GM19099 (cell line): Measurements from ENCODE around the gene CFTR.

Source experiments
- POLR2A ChIP-seq: IDR thresholded peaks from 3 replicates; pipeline ENCODE4 v1.6.1; 2011; ENCODE audit warnings: low read depth; ENCODE audit not compliant: insufficient read length; ENCODE audit errors: extremely low read depth

Gene CFTR

GRCh38 chr7:117679120-117679519 is 199.3 kb downstream of the CFTR start:
- TF ChIP-seq POLR2A, result no peak

GRCh38 chr7:117682681-117683385 is 203.0 kb downstream of the CFTR start:
- TF ChIP-seq POLR2A, result no peak

DNA sequence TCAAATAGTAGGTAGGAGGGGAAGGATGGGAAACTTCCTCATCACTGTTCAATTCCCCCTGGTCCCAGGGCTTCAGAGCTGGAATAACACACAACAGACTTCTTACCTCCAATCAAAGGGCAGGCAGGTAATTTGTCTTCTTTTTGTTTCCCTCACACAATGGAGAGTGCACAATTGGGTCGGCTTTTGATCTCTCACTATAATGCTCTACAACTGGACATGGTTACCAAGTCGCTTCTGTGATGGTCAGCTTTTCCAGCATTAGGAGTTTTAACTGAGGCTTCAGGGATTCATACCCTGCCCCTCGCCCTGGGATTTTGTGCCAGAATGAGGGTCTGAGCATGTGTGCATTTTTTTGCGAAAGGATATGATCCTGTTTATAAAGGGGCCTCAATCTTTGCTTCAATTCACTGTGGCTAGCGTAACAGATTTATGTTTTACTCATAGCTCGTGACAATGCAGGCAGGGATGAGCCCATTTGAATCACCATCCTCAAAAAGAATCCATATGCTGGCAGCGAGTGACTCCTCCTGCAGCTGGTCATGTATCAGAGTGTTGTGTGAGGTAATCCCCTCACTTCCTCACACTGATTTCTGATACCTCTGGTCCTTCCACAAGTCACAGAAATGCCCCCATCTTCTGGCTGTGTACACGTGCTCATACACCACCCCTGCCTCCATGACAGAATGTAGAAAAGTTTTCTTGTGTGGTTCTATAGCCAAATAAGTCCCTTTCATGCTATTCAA is 203.8 kb downstream of the CFTR start:
- TF ChIP-seq POLR2A, result no peak

DNA sequence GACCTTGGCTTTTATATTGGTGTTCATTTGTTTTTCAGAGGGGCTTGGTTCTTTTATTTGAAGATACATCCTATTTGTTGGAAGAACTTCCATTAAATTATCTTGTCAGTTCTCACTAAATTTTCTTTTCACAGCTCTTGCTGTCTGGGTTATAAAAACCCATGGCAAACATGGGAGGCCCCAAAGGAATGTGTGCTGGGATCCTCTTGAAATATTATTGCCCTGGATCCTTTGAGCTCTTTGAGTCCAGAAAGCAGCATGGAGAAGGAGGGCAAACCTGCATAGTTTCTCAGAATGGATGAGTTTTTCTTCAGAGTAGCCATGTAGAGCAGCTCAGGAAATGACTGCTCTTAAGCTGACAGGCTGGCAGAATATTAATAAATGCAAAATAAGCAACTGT is 206.0 kb downstream of the CFTR start:
- no peak for TF ChIP-seq POLR2A

- no peak for TF ChIP-seq POLR2A
Measured at GRCh38 chr7:117686311-117686935, 206.6 kb downstream of the CFTR start.

DNA sequence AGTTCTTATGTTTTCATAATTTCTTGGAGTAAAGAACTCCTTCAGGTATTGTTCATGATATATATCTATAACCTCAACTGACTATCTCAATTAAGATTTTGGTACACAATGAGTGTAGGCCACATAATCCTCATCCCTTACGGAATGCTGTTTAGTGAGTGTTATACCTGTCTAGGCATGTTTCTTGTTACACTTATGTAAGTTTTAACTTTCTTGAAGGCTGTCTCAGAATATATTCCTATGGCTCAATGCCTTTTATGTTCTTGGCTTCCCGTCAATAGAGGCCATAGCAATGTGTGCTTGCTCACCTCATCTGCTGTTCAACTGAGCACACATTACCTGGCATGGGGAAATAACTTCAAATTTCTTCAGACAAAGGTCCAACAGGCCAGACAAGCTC is 208.3 kb downstream of the CFTR start:
- TF ChIP-seq POLR2A, result no peak

DNA sequence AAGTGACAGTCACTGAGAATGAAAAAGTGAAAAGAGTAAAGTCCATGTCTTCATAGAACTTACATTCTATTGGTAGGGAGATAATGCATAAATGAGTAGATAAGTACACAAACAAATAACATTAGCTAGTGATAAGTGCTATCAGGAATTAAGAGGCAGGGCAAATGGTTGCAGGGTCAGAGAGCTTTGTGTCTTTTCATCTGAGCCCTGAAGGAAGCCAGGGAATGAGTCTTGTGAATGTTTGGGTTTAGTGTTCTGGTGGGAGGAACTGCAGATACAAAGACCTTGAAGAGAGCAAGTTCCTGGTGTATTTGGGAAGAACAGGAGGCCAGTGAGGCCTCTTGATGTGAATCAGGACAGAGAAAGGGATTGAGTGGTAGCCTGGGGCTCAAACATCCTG is 209.6 kb downstream of the CFTR start:
- TF ChIP-seq POLR2A, result no peak

GRCh38 chr7:117690147-117690546 is 210.3 kb downstream of the CFTR start:
- TF ChIP-seq POLR2A, result no peak

DNA sequence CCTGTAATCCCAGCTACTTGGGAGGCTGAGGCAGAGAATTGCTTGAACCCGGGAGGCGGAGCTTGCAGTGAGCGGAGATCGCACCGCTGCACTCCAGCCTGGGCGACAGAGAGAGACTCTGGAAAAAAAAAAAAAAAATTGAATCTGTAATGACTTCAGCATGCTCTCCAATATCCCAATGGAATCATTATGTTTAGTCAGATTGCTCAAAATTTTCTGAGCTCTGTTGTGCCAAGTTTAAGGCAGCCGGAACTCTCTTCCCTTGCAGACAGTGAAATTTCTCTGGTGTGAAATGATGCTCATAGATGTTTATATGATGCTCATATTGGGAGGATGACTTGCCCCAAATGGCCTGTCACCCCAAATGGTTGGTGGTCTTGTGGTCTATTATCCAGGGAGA is 212.5 kb downstream of the CFTR start:
- no peak for TF ChIP-seq POLR2A

GRCh38 chr7:117698018-117698417 is 218.2 kb downstream of the CFTR start:
- no peak for TF ChIP-seq POLR2A

DNA sequence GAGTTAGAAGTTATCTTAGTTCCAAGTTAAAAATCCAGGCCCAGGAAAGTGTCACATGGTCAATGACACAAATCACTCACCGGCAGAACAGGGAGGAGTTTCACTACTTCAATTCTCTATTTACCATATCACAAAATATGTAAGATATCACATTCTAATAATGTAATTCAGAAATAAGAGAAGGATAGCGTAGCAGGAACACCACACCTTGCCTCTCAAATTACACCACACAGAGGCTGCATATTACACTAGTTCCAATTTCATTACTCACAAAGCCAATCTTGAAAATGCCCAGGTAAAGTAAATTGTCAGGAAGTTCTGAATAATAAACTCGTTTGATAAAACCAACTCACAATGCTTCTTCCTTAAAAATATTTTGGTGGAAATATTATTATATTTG is 224.2 kb downstream of the CFTR start:
- no peak for TF ChIP-seq POLR2A

GRCh38 chr7:117705630-117706029 is 225.8 kb downstream of the CFTR start:
- TF ChIP-seq POLR2A, result no peak

- TF ChIP-seq POLR2A, result no peak
Measured at GRCh38 chr7:117706210-117706609, 226.4 kb downstream of the CFTR start.

DNA sequence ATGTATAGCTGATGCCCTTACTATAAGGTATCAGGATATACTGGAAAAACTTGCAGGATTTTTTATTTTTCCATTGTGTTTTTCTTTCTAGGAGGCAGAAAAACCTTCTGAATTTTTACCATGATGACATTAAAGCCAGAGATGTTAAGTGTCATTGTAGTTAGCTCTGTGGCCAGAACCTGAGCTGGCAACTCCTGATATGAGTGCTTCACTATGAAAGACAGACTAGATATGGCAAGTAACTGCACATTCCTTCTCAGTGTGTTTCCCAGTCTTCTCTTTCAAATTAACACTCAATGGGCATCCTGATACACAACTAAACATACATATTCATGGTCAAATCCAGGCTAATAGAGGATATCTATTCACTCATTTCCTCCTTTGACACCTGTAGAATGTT is 227.3 kb downstream of the CFTR start:
- TF ChIP-seq POLR2A, result no peak

DNA sequence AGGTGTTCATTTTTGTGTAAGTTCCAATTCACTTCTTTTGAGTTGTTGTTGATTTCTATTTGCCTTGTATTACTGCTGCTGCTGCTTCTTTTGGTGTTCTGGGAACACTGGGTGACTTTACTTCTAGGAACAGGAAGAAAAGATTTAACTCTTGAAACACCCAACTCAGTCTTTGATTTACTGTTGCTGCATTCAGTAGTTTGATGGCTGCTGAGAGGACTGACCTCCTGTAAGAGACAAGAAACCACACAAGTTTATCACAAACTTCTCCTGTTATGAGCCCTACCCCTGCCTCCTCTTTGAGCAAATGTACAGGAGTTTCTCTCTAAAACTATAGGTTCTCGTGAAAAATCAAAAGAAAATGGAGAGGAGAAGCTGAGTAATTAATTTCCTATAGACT is 231.7 kb downstream of the CFTR start:
- TF ChIP-seq POLR2A, result no peak
